ENCODE data around the gene CTDSPL. TPM values are rescaled to one million over a fixed set of nuclear protein-coding genes. Genes with fewer than 3 reads are reported as not detected.

Gene CTDSPL
- 1 to 10 TPM; 3.3 to 3.5 TPM for total RNA-seq

GRCh38 chr3:37861620-37862041, at the start of gene CTDSPL:
Gene CTDSPL, plus strand, starts transcription at chr3:37861880. Its CDS starts 320 bp downstream, at chr3:37862200.

GRCh38 chr3:37990527-37990926, 128.8 kb downstream of the CTDSPL start, which contains the start of gene VILL:
Gene VILL, plus strand, starts transcription at chr3:37990786. Its CDS starts 2,887 bp downstream, at chr3:37993673.

GRCh38 chr3:38029400-38030125, 167.9 kb downstream of the CTDSPL start, which contains the start of gene PLCD1:
Gene PLCD1, minus strand, starts transcription at chr3:38029642. Its CDS starts 103 bp downstream, at chr3:38029539.

Small RNA genes lying within 50 kb of the gene (microRNA-seq; reads per million reads assigned to microRNA genes)
- gene MIR26A1 (ENCODE audit: borderline microRNAs expressed, borderline replicate concordance): 4.6 reads per million, percentile 28 among the genes with 10 or more reads in this experiment

Other genes starting within 250 kb of the CTDSPL start
- 10 to 100 TPM; 24.1 to 27.3 TPM for gene VILL, start 128.9 kb downstream of the CTDSPL start, total RNA-seq
- 10 to 100 TPM; 26.3 to 27.3 TPM for gene PLCD1, start 167.8 kb downstream of the CTDSPL start, total RNA-seq
- gene DLEC1, start 177.3 kb downstream of the CTDSPL start, total RNA-seq: 1 to 10 TPM; 5.1 to 5.6 TPM

All from activated naive CD4-positive, alpha-beta T cell treated with anti-CD3 and anti-CD28 coated beads, Interleukin-2, amount 10 ng/mL, durations not matched to agents 5 hours and 36 hours (primary cell).